ENCODE data around the gene B3GLCT.

DNA sequence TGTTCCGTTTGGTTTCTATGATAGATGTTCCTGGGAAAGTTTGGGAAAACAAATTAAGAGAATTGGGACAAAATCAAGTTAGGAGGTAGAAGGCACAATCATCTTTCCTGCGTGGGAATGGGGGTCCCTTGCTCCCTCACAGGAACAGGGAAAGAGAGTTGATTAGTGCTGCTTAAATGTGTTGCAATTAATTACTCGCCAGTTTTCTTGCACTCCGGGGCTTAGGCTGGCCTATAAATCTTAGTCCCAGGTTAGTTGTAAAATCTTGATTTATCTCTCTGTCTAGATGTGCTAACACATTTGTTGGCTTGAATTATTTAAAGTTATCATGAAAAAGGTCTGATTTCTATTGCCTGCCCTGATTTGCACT, 10.1 kb downstream of the B3GLCT start:
- TF ChIP-seq POLR2A (IDR thresholded peaks at IDR 0.05; ENCODE audit: borderline replicate concordance, extremely low read depth, insufficient read depth, insufficient read length) (no peak), ATF3 (IDR thresholded peaks at IDR 0.05) (no peak), POLR2AphosphoS5 (IDR thresholded peaks at IDR 0.05; ENCODE audit: low read depth, low read length) (no peak), SIN3A (IDR thresholded peaks at IDR 0.05; ENCODE audit: low read depth) (no peak), EZH2phosphoT487 (IDR thresholded peaks at IDR 0.05; ENCODE audit: borderline replicate concordance) (no peak), JUND (IDR thresholded peaks at IDR 0.05) (no peak), ELF1 (IDR thresholded peaks at IDR 0.05; ENCODE audit: borderline replicate concordance, low read depth) (no peak), RAD21 (IDR thresholded peaks at IDR 0.05; ENCODE audit: low read depth) (no peak), EZH2 (IDR thresholded peaks at IDR 0.05) (no peak), YY1 (IDR thresholded peaks at IDR 0.05; ENCODE audit: extremely low read depth, insufficient replicate concordance, low read depth, low read length) (no peak), CTCF (IDR thresholded peaks at IDR 0.05 in 2 of 3, conservative IDR thresholded peaks at IDR 0.05 in 1 of 3; ENCODE audit: borderline replicate concordance in 1 of 3, insufficient read depth in 1 of 3, low read depth in 2 of 3, low read length in 2 of 3) (no peak), SP1 (IDR thresholded peaks at IDR 0.05; ENCODE audit: low read depth) (no peak)
- TF ChIP-seq, protein P1, sequence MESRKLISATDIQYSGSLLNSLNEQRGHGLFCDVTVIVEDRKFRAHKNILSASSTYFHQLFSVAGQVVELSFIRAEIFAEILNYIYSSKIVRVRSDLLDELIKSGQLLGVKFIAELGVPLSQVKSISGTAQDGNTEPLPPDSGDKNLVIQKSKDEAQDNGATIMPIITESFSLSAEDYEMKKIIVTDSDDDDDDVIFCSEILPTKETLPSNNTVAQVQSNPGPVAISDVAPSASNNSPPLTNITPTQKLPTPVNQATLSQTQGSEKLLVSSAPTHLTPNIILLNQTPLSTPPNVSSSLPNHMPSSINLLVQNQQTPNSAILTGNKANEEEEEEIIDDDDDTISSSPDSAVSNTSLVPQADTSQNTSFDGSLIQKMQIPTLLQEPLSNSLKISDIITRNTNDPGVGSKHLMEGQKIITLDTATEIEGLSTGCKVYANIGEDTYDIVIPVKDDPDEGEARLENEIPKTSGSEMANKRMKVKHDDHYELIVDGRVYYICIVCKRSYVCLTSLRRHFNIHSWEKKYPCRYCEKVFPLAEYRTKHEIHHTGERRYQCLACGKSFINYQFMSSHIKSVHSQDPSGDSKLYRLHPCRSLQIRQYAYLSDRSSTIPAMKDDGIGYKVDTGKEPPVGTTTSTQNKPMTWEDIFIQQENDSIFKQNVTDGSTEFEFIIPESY (IDR thresholded peaks at IDR 0.05; ENCODE audit: extremely low read depth, insufficient replicate concordance, low read length), result no peak

Data from HCT116 (cell line).